HepG2 (cell line): ENCODE data around the gene DPY19L1. TPM values are rescaled to one million over a fixed set of nuclear protein-coding genes. Genes with fewer than 3 reads are reported as not detected.
A peak's percentile ranks its signal among the peaks of the same experiment; 100 is the strongest.

ENCODE experiments used
- ATAC-seq: fragments of 200-7000 bp; cut with Tn5 transposase; 3 replicates; pipeline ENCODE4 v1.9.1; 2020; ENCODE audit warnings: mild to moderate bottlenecking, moderate library complexity
- BruUV-seq: library from RNA; stranded (reverse); fragments of 400-500 nt; replicated peaks from 2 replicates; lab custom pipeline; 2021; lab: Mats Ljungman, UMichigan
- CTCF ChIA-PET: fragments of 300-600 bp; formaldehyde crosslinking; extraction: SDS; loops from one replicate; lab custom pipeline; 2021; ENCODE audit warnings: low total read pairs, inconsistent platforms, low intra/inter-chr PET ratio; lab: Yijun Ruan, JAX
- POLR2A ChIA-PET: fragments of 350-600 bp; sonication (Branson Sonifier 250); formaldehyde crosslinking; loops from one replicate; lab custom pipeline; 2020; ENCODE audit warnings: antibody characterized with exemption, inconsistent platforms; lab: Yijun Ruan, JAX
- DNase-seq: peaks from one replicate; pipeline ENCODE4 v3.0.0-alpha.2; 2015; ENCODE audit warnings: low spot score
- FAIRE-seq: peaks from 3 replicates; lab custom pipeline; 2011; peaks lifted over from hg19 to GRCh38; lab: Jason Lieb, UNC
- H2AFZ ChIP-seq: one replicate; pipeline ENCODE4 v1.6.1; 2011; ENCODE audit warnings: low read length, inconsistent platforms
- H3K27ac ChIP-seq: fragments of 300-600 bp; 3 replicates; pipeline ENCODE4 v1.8.0; 2011; ENCODE audit warnings: mixed run types, mild to moderate bottlenecking, mixed read lengths, low read length, inconsistent platforms; ENCODE audit not compliant: insufficient read depth; ENCODE audit errors: extremely low read length
- H3K27me3 ChIP-seq, 2 experiments: fragments of 200-600 bp in 1 of 2; 2 replicates in 1 of 2; 3 replicates in 1 of 2; pipeline versions ENCODE4 v1.6.0 to v1.8.0; 2011; ENCODE audit warnings: low read length in 2 of 2, mild to moderate bottlenecking in 2 of 2, moderate library complexity in 2 of 2, inconsistent platforms in 1 of 2; ENCODE audit not compliant: insufficient read depth in 2 of 2, control insufficient read depth in 1 of 2
- H3K36me3 ChIP-seq, 2 experiments: fragments of 200-600 bp in 1 of 2; replicated peaks in 1 of 2; 2 replicates in 1 of 2; 3 replicates in 1 of 2; pipeline versions ENCODE4 v1.5.1 to v1.8.0; 2011; ENCODE audit warnings: low read length in 2 of 2, inconsistent platforms in 1 of 2; ENCODE audit not compliant: insufficient read depth in 2 of 2, control insufficient read depth in 1 of 2
- H3K4me1 ChIP-seq: 2 replicates; pipeline ENCODE4 v1.5.1; 2012; ENCODE audit warnings: low read length, inconsistent platforms; ENCODE audit not compliant: insufficient read depth
- H3K4me2 ChIP-seq: 2 replicates; pipeline ENCODE4 v1.6.0; 2011; ENCODE audit warnings: low read depth, low read length, inconsistent platforms
- H3K4me3 ChIP-seq, 3 experiments: fragments of 200-600 bp in 1 of 3; sonication (generic), shearing (Covaris generic) in 1 of 3; replicated peaks in 1 of 3; 2 replicates each; pipeline ENCODE4 v1.5.1; 2011 to 2016; ENCODE audit warnings: low read length in 3 of 3, inconsistent platforms in 2 of 3, low read depth in 2 of 3, mild to moderate bottlenecking in 2 of 3, control low read depth in 1 of 3, mixed read lengths in 1 of 3; ENCODE audit not compliant: insufficient read depth in 1 of 3
- H3K79me2 ChIP-seq: one replicate; pipeline ENCODE4 v1.6.1; 2011; ENCODE audit warnings: low read length, inconsistent platforms; ENCODE audit not compliant: insufficient read depth
- H3K9ac ChIP-seq: 2 replicates; pipeline ENCODE4 v1.6.0; 2011; ENCODE audit warnings: mild to moderate bottlenecking, low read depth, low read length, inconsistent platforms; ENCODE audit not compliant: insufficient read depth
- H3K9me3 ChIP-seq: 2 replicates; pipeline ENCODE4 v1.5.1; 2012; ENCODE audit warnings: mild to moderate bottlenecking, low read length
- H4K20me1 ChIP-seq: 2 replicates; pipeline ENCODE4 v1.6.0; 2011; ENCODE audit warnings: inconsistent platforms, mild to moderate bottlenecking, low read length, moderate library complexity; ENCODE audit not compliant: insufficient read depth
- CHD4 ChIP-seq: fragments of 200-600 bp; sonication (generic); IDR thresholded peaks from 2 replicates; pipeline ENCODE4 v1.7.0; 2017; ENCODE audit warnings: mild to moderate bottlenecking, low read length, borderline replicate concordance
- EHMT2 ChIP-seq: fragments of 200-600 bp; sonication (generic); IDR thresholded peaks from 2 replicates; pipeline ENCODE4 v1.7.0; 2017; ENCODE audit warnings: antibody characterized with exemption, low read depth, low read length, borderline replicate concordance
- HNF4G ChIP-seq, 2 experiments: sonication (generic) in 1 of 2; formaldehyde crosslinking in 1 of 2; IDR thresholded peaks; 2 replicates each; pipeline versions ENCODE4 v1.4.0 to v1.6.1; 2011 to 2020; ENCODE audit warnings: borderline replicate concordance in 2 of 2, low read depth in 2 of 2, mild to moderate bottlenecking in 2 of 2, low read length in 1 of 2, missing genetic modification reagents in 1 of 2, moderate library complexity in 1 of 2
- HOXA3 ChIP-seq: sonication (generic); formaldehyde crosslinking; IDR thresholded peaks from 2 replicates; pipeline ENCODE4 v1.5.0; 2020; ENCODE audit warnings: missing genetic modification reagents
- HOXA7 ChIP-seq: sonication (generic); formaldehyde crosslinking; IDR thresholded peaks from 2 replicates; pipeline ENCODE4 v1.8.1; 2022; ENCODE audit warnings: mild to moderate bottlenecking, missing genetic modification reagents, moderate library complexity
- SOX13 ChIP-seq, 3 experiments: fragments of 450-650 bp in 1 of 3; sonication (generic) in 1 of 3; formaldehyde crosslinking in 1 of 3; IDR thresholded peaks in 2 of 3; conservative IDR thresholded peaks in 1 of 3; 2 replicates each; pipeline versions ENCODE4 v1.5.0 to v1.6.1; 2016 to 2020; ENCODE audit warnings: antibody characterized with exemption in 1 of 3, mild to moderate bottlenecking in 1 of 3, missing compliant biosample characterization in 1 of 3, missing genetic modification reagents in 1 of 3, moderate library complexity in 1 of 3
- STAG1 ChIP-seq: sonication (generic); formaldehyde crosslinking; IDR thresholded peaks from 2 replicates; pipeline ENCODE4 v1.4.0; 2020; ENCODE audit warnings: missing genetic modification reagents
- TBL1XR1 ChIP-seq: fragments of 150-350 bp; IDR thresholded peaks from 2 replicates; pipeline ENCODE4 v1.6.1; 2014; ENCODE audit warnings: borderline replicate concordance, low read length; ENCODE audit not compliant: partially characterized antibody
- ZBTB3 ChIP-seq: sonication (generic); formaldehyde crosslinking; IDR thresholded peaks from 2 replicates; pipeline ENCODE4 v1.4.0; 2020; ENCODE audit warnings: low read depth, mild to moderate bottlenecking, moderate library complexity, missing genetic modification reagents, borderline replicate concordance
- ZNF331 ChIP-seq: sonication (generic); formaldehyde crosslinking; IDR thresholded peaks from 2 replicates; pipeline ENCODE4 v1.4.0; 2020; ENCODE audit warnings: missing genetic modification reagents
- ZNF598 ChIP-seq: sonication (generic); formaldehyde crosslinking; IDR thresholded peaks from 2 replicates; pipeline ENCODE4 v1.5.1; 2020; ENCODE audit warnings: mild to moderate bottlenecking, missing genetic modification reagents, borderline replicate concordance
- ZNF616 ChIP-seq: sonication (generic); formaldehyde crosslinking; IDR thresholded peaks from 2 replicates; pipeline ENCODE4 v1.5.0; 2020; ENCODE audit warnings: low read depth, mild to moderate bottlenecking, missing genetic modification reagents
- ZNF775 ChIP-seq: sonication (generic); formaldehyde crosslinking; IDR thresholded peaks from 2 replicates; pipeline ENCODE4 v1.4.0; 2020; ENCODE audit warnings: missing genetic modification reagents, mild to moderate bottlenecking, moderate library complexity, borderline replicate concordance
- WGBS: methylation state at CpG from one replicate; pipeline ENCODE4 v1.1.6; 2017; ENCODE audit warnings: low lambda C conversion rate; 5-methylcytosine and 5-hydroxymethylcytosine counted together
- in situ Hi-C: cut with HindIII; loops from 2 replicates; pipeline ENCODE4 v1.10.0; 2017; ENCODE audit warnings: low pct_unique_long_range_greater_than_20kb; ENCODE audit not compliant: extremely low pct_ligation_motif_present
- intact Hi-C: fragments of 100-400 bp; cut with micrococcal nuclease; formaldehyde crosslinking; loops from one replicate; pipeline ENCODE4 v1.10.0; 2022; ENCODE audit not compliant: unreplicated experiment
- polyA plus RNA-seq, 8 experiments: library from polyadenylated mRNA; depleted of rRNA in 3 of 8; stranded (reverse) in 7 of 8; unstranded in 1 of 8; fragments of >200 nt; fragmentation: Illumina TruSeq in 4 of 8; extraction: Trizol in 4 of 8; gene quantifications; 2 replicates each; pipeline versions ENCODE4 v1.2.1 to v1.2.3, GENCODE V29; 2011 to 2016; ENCODE audit warnings: low read depth in 4 of 8, missing spikeins in 1 of 8, mixed read lengths in 1 of 8; ENCODE audit not compliant: insufficient read depth in 1 of 8
- total RNA-seq, 5 experiments: library from RNA; depleted of rRNA; stranded (reverse); fragments of >200 nt; fragmentation: Illumina TruSeq; extraction: Trizol; gene quantifications; 2 replicates each; pipeline ENCODE4 v1.2.3, GENCODE V29; 2016; ENCODE audit warnings: low read depth in 1 of 5
- TF ChIP-seq, protein P1 (sequence below): sonication (generic); formaldehyde crosslinking; IDR thresholded peaks from 2 replicates; pipeline ENCODE4 v1.5.0; 2020; ENCODE audit warnings: mild to moderate bottlenecking, missing genetic modification reagents, moderate library complexity
- TF ChIP-seq, protein P2 (sequence below): sonication (generic); formaldehyde crosslinking; IDR thresholded peaks from 2 replicates; pipeline ENCODE4 v1.9.0; 2021; ENCODE audit warnings: missing genetic modification reagents, mild to moderate bottlenecking, borderline replicate concordance

Gene DPY19L1
- total and polyA plus RNA-seq, 2 of the 13 experiments (the other 11 are each of a cell fraction or from before 2014, with no cell fraction given): 18.9 to 32.6 TPM

DNA sequence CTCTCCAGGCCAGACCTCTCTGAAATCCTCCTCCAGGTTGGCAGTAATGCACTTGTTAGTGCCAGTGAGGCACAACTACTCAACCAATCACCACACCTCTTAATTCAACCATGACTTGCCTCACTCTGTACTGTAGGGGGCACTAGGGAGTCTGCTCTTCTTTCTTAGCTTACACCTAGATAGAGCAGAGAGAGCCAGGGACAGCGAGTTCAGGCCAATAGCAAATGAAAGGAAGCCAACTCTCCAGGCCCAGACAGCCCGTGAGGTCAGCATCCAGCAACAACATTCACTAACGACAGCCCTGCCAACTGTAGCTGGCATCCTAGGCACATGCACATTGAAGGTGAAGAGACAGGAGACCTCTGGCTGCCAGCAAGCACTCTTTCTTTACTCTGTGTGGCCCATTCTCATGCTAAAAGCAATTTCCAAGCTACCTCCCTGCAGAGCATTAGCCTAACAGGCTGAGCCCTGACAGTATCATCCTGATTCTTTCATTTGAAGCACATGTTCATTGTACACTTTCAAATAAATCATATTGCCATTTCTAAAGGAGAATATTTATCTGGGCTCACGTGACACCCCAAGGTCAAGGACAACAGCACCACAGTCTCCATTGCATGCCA is 136.3 kb downstream of the DPY19L1 start:
- Histone ChIP-seq H2AFZ (no peak overlapping the region), H3K4me2 (no peak overlapping the region), H3K79me2 (no peaks in the 10 kb centered on the region), H3K9ac (no peak overlapping the region), H4K20me1 (no peaks in the 10 kb centered on the region), H3K36me3 (no peaks in the 10 kb centered on the region), H3K27ac (no peak overlapping the region), H3K4me3 (no peak overlapping the region), H3K4me1 (no peaks in the 10 kb centered on the region), H3K9me3 (peaks cover 4% of the 10 kb centered on the region; the same call in 1 of the 2 replicates), H3K27me3 (peaks cover 2 to 19% of the 10 kb centered on the region in 2 experiments; a peak in 3 of 5 replicates)
- 7% methylated on average over 1 of the region's 4 CpGs for WGBS
- no TSS peak for BruUV-seq
- in situ Hi-C loops: no loop called here
- peak; percentile 20 for DNase-seq
- peak; percentile 56 for ATAC-seq
- CTCF ChIA-PET: no interaction called here
- TF ChIP-seq HNF4G (IDR thresholded peaks at IDR 0.05; ENCODE audit: borderline replicate concordance, low read depth, low read length) (no peak), HNF4G (CRISPR knock-in tag; IDR thresholded peaks at IDR 0.05; ENCODE audit: borderline replicate concordance, low read depth) (no peak), TBL1XR1 (no peak), ZNF775 (CRISPR knock-in tag) (no peak), EHMT2 (no peak), STAG1 (CRISPR knock-in tag) (peak; percentile 17; the same call in 1 of the 2 replicates), HOXA7 (CRISPR knock-in tag) (no peak), ZNF616 (CRISPR knock-in tag) (no peak), CHD4 (no peak), ZBTB3 (CRISPR knock-in tag) (no peak), ZNF598 (CRISPR knock-in tag) (no peak), SOX13 (IDR thresholded peaks at IDR 0.05) (no peak), SOX13 (CRISPR knock-in tag; conservative IDR thresholded peaks at IDR 0.05 in 1 of 2, IDR thresholded peaks at IDR 0.05 in 1 of 2) (no peak), HOXA3 (no peak), ZNF331 (no peak)
- TF ChIP-seq, protein P1, sequence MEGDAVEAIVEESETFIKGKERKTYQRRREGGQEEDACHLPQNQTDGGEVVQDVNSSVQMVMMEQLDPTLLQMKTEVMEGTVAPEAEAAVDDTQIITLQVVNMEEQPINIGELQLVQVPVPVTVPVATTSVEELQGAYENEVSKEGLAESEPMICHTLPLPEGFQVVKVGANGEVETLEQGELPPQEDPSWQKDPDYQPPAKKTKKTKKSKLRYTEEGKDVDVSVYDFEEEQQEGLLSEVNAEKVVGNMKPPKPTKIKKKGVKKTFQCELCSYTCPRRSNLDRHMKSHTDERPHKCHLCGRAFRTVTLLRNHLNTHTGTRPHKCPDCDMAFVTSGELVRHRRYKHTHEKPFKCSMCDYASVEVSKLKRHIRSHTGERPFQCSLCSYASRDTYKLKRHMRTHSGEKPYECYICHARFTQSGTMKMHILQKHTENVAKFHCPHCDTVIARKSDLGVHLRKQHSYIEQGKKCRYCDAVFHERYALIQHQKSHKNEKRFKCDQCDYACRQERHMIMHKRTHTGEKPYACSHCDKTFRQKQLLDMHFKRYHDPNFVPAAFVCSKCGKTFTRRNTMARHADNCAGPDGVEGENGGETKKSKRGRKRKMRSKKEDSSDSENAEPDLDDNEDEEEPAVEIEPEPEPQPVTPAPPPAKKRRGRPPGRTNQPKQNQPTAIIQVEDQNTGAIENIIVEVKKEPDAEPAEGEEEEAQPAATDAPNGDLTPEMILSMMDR (CRISPR knock-in tag): peak; percentile 41
- TF ChIP-seq, protein P2, sequence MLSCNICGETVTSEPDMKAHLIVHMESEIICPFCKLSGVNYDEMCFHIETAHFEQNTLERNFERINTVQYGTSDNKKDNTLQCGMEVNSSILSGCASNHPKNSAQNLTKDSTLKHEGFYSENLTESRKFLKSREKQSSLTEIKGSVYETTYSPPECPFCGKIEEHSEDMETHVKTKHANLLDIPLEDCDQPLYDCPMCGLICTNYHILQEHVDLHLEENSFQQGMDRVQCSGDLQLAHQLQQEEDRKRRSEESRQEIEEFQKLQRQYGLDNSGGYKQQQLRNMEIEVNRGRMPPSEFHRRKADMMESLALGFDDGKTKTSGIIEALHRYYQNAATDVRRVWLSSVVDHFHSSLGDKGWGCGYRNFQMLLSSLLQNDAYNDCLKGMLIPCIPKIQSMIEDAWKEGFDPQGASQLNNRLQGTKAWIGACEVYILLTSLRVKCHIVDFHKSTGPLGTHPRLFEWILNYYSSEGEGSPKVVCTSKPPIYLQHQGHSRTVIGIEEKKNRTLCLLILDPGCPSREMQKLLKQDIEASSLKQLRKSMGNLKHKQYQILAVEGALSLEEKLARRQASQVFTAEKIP: no peak
- intact Hi-C loops: no loop called here
- POLR2A ChIA-PET: no interaction called here
- FAIRE-seq: no peak
